Sigmoid colon (tissue), 7 donors: ENCODE data around the gene GTPBP3. TPM values are rescaled to one million over a fixed set of nuclear protein-coding genes. Genes with fewer than 3 reads are reported as not detected.

Source experiments
- DNase-seq: peaks from one replicate; pipeline ENCODE4 v3.0.0-alpha.2; 2019
- H3K27ac ChIP-seq, 4 donors: fragments of 200-600 bp; sonication (generic); one replicate each; pipeline ENCODE4 v1.5.1; 2016 to 2019; ENCODE audit warnings: mild to moderate bottlenecking in 1 of 4
- H3K27me3 ChIP-seq, 3 donors: fragments of 200-600 bp; sonication (generic); one replicate each; pipeline ENCODE4 v1.5.1; 2019; ENCODE audit warnings: mild to moderate bottlenecking in 1 of 3
- H3K36me3 ChIP-seq, 4 donors: fragments of 200-600 bp; sonication (generic); one replicate each; pipeline ENCODE4 v1.5.1; 2016 to 2019
- H3K4me1 ChIP-seq, 4 donors: fragments of 200-600 bp; sonication (generic); one replicate each; pipeline ENCODE4 v1.5.1; 2017 to 2019
- H3K4me3 ChIP-seq, 4 donors: fragments of 200-600 bp; sonication (generic); one replicate each; pipeline ENCODE4 v1.5.1; 2017 to 2019; ENCODE audit warnings: mild to moderate bottlenecking in 2 of 4, moderate library complexity in 1 of 4
- H3K9me3 ChIP-seq, 4 donors: fragments of 200-600 bp in 3 of 4; sonication (generic) in 3 of 4; one replicate each; pipeline versions ENCODE4 v1.5.1 to v1.6.1; 2013 to 2019
- CTCF ChIP-seq, 4 experiments: fragments of 450-650 bp in 3 of 4; fragments of 200-600 bp in 1 of 4; IDR thresholded peaks; one replicate each; pipeline ENCODE4 v1.5.1; 2016 to 2019; ENCODE audit warnings: antibody characterized with exemption in 4 of 4, mild to moderate bottlenecking in 3 of 4, moderate library complexity in 2 of 4
- EP300 ChIP-seq, 4 donors: sonication (generic); formaldehyde crosslinking; IDR thresholded peaks; one replicate each; pipeline ENCODE4 v1.6.1; 2017; ENCODE audit warnings: antibody characterized with exemption in 4 of 4
- POLR2A ChIP-seq, 2 donors: fragments of 450-650 bp; IDR thresholded peaks; one replicate each; pipeline ENCODE4 v1.6.1; 2016; ENCODE audit warnings: antibody characterized with exemption in 2 of 2, mild to moderate bottlenecking in 2 of 2, moderate library complexity in 2 of 2
- POLR2AphosphoS5 ChIP-seq, 4 donors: sonication (generic); formaldehyde crosslinking; IDR thresholded peaks; one replicate each; pipeline ENCODE4 v1.6.1; 2017; ENCODE audit warnings: antibody characterized with exemption in 4 of 4
- WGBS, 2 donors: extraction: QIAGEN DNeasy Blood & Tissue Kit; methylation state at CpG; one replicate each; pipeline ENCODE4 v1.1.7; 2013; 5-methylcytosine and 5-hydroxymethylcytosine counted together
- intact Hi-C: fragments of 100-400 bp; cut with DNase I; formaldehyde crosslinking; loops from one replicate; pipeline ENCODE4 v1.15.1; 2023
- polyA plus RNA-seq, 3 donors: library from polyadenylated mRNA; stranded (reverse); fragments of 200-250 nt; gene quantifications; one replicate each; pipeline ENCODE4 v1.2.3, GENCODE V29; 2013
- total RNA-seq, 4 donors: library from RNA; depleted of rRNA; stranded (reverse); fragments of >200 nt; gene quantifications; one replicate each; pipeline ENCODE4 v1.1.0, GENCODE V29; 2016
- donor health status: healthy with polysubstance abuse.
- donor health status: Bipolar disorder and iron deficiency.
- donor health status: healthy.

Gene GTPBP3
- total and polyA plus RNA-seq, 7 donors, result 3.7 to 22.2 (median 13.2) TPM

DNA sequence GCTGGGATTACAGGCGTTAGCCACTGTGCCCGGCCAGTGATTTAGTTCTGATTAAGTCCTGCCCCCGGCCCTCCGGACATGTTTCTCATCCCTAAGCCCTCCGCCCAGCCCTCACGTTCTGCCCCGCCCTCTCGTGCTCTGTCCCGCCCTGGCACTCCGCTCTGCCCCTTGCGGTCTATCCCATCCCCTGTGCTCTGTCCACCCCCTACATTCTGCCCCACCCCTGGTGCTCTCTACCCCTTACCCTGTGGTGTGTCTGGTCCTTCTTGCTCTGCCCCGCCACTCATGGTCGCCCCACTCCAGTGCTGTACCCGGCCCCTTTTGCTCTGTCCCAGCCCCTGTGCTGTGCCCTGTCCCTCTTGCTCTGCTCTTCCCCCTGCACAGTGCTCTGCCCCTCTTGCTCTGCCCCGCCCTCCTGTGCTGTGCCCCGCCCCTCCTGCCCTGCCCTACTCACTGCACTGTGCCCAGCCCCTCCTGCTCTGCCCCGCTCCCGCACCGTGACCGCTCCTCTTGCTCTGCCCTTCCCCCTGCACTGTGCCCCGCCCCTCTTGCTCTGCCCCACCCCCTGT, 3.0 kb downstream of the GTPBP3 start:
- DNase-seq, result no peak
- H3K36me3 ChIP-seq, result peaks cover 0 to 17% (median 0%) of the 10 kb centered on the region in 4 donors
- H3K9me3 ChIP-seq, result no peaks in the 10 kb centered on the region
- H3K27me3 ChIP-seq, result no peaks in the 10 kb centered on the region
- WGBS, 2 donors, result 25 to 74% methylated on average over 21 of the region's 21 CpGs
- intact Hi-C loops, result no loop called here
- no peak overlapping the region for H3K27ac ChIP-seq
- H3K4me1 ChIP-seq, result peaks cover 0 to 28% (median 21%) of the 10 kb centered on the region in 4 donors
- no peak for TF ChIP-seq CTCF (IDR thresholded peaks at IDR 0.05)
- no peak for TF ChIP-seq POLR2AphosphoS5 (IDR thresholded peaks at IDR 0.05)
- TF ChIP-seq EP300 (IDR thresholded peaks at IDR 0.05), result no peak
- TF ChIP-seq POLR2A (IDR thresholded peaks at IDR 0.05), result no peak
- H3K4me3 ChIP-seq, result no peak overlapping the region

DNA sequence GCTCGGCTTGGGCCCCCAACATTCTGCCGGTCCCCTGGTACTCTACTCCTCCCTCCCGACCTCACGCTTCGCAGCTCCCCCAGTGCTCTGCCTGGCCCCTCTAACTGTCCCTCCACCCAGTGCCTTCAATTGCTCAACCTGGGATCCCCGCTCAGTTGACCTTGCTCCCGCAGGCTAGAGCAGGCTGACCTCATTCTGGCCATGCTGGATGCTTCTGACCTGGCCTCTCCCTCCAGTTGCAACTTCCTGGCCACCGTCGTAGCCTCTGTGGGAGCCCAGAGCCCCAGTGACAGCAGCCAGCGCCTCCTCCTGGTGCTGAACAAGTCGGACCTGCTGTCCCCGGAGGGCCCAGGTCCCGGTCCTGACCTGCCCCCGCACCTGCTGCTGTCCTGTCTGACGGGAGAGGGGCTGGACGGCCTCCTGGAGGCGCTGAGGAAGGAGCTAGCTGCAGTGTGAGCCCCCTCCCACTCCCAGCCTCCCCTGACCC, 3.6 kb downstream of the GTPBP3 start:
- no peak for DNase-seq
- no peak for TF ChIP-seq POLR2A (IDR thresholded peaks at IDR 0.05)
- no peak for TF ChIP-seq CTCF (IDR thresholded peaks at IDR 0.05)
- no peak for TF ChIP-seq POLR2AphosphoS5 (IDR thresholded peaks at IDR 0.05)
- no peak for TF ChIP-seq EP300 (IDR thresholded peaks at IDR 0.05)
- Histone ChIP-seq H3K4me3 (no peak overlapping the region), H3K4me1 (peaks cover 0 to 23% (median 16%) of the 10 kb centered on the region in 4 donors), H3K27me3 (no peaks in the 10 kb centered on the region), H3K36me3 (peaks cover 0 to 17% (median 0%) of the 10 kb centered on the region in 4 donors), H3K27ac (no peak overlapping the region), H3K9me3 (no peaks in the 10 kb centered on the region)
- intact Hi-C loops, result no loop called here
- 58 to 81% methylated on average over 17 of the region's 17 CpGs for WGBS, 2 donors

- 94% methylated on average over 15 of the region's 15 CpGs for WGBS, 2 donors
- no peak overlapping the region for H3K27ac ChIP-seq
Measured at GRCh38 chr19:17341386-17341785, 4.0 kb downstream of the GTPBP3 start.

GRCh38 chr19:17341845-17342244, 4.5 kb downstream of the GTPBP3 start:
- H3K36me3 ChIP-seq, result peaks cover 0 to 17% (median 0%) of the 10 kb centered on the region in 4 donors
- intact Hi-C loops, result no loop called here
- H3K27me3 ChIP-seq, result no peaks in the 10 kb centered on the region
- DNase-seq, result no peak
- H3K27ac ChIP-seq, result no peak overlapping the region
- H3K9me3 ChIP-seq, result no peaks in the 10 kb centered on the region
- H3K4me1 ChIP-seq, result peaks cover 0 to 24% (median 15%) of the 10 kb centered on the region in 4 donors
- no peak overlapping the region for H3K4me3 ChIP-seq
- TF ChIP-seq CTCF (IDR thresholded peaks at IDR 0.05) (no peak), POLR2AphosphoS5 (IDR thresholded peaks at IDR 0.05) (no peak), EP300 (IDR thresholded peaks at IDR 0.05) (no peak), POLR2A (IDR thresholded peaks at IDR 0.05) (no peak)
- WGBS, 2 donors, result 88 to 92% methylated on average over 7 of the region's 7 CpGs

More at GRCh38 chr19:17341386-17341785, 4.0 kb downstream of the GTPBP3 start:
- TF ChIP-seq CTCF (IDR thresholded peaks at IDR 0.05), result no peak
- TF ChIP-seq EP300 (IDR thresholded peaks at IDR 0.05), result no peak
- no peak for TF ChIP-seq POLR2AphosphoS5 (IDR thresholded peaks at IDR 0.05)
- no peak for TF ChIP-seq POLR2A (IDR thresholded peaks at IDR 0.05)
- Histone ChIP-seq H3K36me3 (peaks cover 0 to 17% (median 0%) of the 10 kb centered on the region in 4 donors), H3K4me1 (peaks cover 0 to 23% (median 14%) of the 10 kb centered on the region in 4 donors), H3K9me3 (no peaks in the 10 kb centered on the region), H3K27me3 (no peaks in the 10 kb centered on the region), H3K4me3 (no peak overlapping the region)
- no peak for DNase-seq
- intact Hi-C loops, result no loop called here
